ENCODE data around the gene CBL.

DNA sequence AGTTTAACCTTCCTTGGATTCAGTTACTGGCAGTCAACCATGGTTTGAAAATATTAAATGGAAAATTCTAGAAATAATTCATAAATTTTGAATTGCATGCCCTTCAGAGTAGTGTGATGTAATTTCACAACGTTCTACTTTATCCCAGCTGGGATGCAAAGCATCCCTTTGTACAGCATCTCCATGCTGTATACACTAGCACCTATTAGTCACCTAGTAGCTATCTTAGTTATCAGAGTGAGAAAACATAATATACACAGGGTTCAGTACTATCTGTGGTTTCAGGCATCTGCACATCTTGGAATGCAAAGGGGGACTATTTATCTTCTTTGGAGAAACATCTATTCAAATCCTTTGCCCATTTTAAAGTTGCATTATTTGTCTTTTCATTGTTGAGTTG lies 30.8 kb downstream of the CBL start:
- TF ChIP-seq CTCF (IDR thresholded peaks at IDR 0.05) (no peak), POLR2A (IDR thresholded peaks at IDR 0.05) (no peak)
